Measurements from ENCODE around the gene PIGO.

The PIGO gene

DNA sequence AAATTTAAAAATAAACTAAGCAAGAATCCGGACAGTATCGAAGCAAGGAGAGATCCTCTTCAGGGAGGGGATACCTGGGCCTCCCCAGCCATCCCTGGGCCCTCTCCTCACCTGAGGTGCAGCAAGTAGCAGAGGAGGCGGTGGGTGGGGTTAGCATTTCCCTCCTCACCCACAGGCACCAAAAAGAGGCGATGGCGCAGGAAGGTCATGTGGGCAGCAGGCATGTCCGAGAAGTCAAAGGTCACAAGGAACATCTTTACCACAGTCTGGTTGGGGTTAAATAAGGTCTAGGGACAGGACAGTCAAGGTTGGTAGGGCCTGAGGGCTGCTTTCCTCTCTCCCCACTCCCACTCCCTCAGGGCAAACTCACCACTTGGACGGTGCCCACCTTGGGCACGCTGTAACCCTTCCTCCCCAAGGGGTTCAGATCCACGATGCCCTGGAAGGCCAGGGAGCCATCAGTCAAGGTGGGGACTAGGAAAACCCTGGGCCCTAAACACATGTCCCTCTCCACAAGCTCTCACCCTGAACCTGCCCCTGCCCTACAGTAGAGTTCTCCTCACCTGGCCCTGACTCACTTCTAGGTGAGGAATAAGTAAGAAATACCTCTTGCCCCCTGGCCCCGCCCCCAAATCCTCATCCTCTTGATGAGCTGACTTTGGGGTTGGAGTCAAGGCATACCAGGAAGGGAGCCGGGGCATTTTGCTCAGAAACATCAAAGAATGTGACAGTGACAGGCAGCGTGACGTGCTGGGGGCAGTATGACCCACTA lies 9.4 kb upstream of the PIGO start:
- DNase-seq, result peak; percentile 31

DNA sequence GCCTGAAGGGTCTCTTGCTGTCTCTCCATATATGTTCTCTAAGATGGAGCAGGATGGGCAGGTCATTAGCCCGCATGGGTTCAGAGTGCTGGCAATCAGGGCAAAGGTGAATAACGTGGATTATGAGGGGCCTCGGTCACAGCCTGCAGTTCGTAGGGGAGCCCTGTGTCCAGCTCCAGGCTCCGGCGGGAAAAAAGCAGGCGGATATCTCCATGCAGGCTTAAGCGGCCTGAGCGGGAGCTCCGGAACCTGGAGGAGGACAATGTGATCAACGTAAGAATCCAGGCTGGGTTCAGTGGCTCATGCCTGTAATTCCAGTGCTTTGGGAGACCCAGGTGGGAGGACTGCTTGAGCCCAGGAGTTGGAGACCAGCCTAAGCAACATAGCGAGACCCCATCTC lies 8.7 kb upstream of the PIGO start:
- peak; percentile 31 for DNase-seq

DNA sequence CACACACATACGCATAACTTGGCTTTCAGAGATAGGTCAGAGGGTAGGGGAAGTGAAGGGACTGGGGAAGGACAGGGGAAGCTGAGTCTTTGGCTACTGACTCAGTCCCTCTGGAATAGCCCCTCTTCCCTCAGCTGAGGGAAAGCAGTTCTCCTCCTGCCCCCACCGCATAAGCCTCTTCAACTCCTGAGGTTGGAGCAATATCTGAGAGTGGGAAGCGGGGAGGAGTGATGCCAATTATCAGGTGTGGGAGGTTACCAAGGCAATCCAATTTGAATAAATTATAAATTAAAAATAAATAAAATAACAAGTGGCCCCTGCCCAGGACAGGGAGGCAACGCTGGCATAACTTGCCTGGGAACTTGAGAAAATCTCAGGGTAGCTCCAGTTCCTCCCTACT lies 8.2 kb upstream of the PIGO start:
- DNase-seq, result no peak

DNA sequence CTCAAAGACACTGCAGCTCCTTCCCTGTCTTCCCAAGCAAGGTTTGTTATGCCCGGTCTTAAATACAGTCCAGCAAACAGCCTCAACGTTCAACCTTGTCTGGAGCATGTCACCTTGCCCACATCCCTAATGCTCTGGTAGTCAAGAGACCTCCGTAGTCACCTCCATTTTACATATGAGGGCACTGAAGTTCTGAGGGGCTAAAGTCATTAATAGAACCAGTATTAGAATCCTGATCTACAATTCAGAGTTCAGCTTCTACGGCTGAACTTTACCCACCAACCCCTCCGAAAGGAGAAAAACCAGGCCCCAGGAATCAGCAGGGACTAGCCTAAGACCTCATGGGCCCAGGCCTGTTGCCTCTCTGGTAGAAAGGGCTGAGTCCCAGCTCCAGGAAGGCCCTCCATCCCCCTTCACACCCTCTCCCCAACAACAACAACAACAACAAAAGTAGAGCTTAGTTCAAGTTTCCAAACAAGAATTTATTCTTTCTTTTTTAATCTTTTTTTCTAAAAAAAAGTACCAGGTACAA lies 7.3 kb upstream of the PIGO start:
- DNase-seq, result no peak

DNA sequence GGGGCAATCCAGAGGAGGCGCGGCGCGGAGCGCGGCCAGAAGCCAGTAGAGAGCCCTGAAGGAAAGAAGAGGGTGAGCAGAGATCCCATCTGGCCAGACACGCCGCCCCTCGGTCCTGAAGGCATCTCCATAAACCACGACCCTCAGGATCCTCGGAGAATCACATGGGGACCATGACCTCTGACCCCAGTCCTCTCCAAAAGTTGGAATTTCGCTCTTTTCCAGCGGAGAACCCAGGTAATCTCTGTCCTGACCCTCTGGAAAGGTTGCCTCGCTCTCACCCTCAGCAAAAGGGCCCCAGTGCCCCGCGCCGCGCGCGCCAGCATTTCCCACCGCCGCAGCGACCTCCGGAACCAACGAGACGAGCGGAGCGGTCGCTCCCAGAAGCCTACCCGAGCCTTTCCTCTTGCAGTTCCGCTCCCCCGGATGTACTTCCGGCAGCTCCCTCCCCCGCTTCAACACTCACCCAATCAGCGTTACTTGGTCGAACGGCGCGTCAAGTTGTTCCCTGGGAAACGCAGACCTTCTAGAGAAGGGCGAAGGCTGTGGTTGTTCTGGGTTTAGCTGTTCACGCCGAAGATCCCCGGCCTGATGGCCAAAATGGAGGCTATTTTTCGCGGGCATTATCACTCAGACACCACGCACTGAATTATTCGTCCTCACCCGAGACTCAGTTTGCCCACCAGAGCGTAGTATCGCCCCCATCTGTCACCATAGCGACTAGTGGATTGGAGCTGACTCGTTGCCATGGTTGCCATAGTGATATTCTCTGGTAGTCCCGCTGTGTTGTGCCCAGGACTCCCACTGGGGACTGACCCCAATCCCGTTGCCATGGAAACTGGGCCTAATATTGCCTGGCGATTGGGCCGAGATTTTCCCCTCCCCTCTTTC lies 6.6 kb upstream of the PIGO start, which contains the start of gene STOML2:
Gene STOML2 (minus strand): TSS at position 363 of the 891 bp plus-strand sequence. CDS start 37 bp downstream, at position 326.
- peak; percentile 98 for DNase-seq

DNA sequence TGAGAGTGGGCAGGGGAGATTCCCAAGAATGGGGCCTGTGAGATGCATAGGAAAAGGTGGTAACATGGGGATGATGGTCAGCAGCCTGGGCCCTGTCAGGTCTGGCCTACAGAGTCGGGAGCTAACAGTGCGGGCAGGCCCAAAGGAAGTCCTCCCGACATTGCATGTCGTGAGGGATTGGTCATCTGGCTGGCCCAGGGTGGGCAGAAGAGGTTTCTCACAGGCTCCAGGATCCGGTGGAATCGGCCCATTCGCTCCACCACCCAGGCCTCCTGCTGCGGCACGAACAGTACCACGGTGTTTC lies 6.0 kb upstream of the PIGO start:
- DNase-seq, result no peak

DNA sequence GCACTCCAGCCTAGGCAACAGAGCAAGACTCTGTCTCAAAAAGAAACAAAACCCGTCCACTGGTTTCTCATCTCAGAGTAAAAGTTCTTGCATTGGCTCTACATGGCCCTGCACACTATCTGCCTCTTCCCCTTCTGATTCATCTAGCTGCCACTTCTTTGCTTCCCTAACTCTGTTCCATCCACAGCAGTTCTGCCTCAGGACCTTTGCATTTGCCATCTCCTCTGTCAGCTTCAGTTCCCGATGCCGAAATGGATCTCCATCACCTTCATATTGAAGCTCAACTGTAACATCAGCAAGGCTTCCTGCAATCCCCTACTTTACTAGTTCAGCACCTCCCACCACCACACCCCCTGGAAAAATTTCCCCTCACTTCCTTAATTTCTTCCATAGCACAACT lies 1.2 kb upstream of the PIGO start:
- no peak for DNase-seq

DNA sequence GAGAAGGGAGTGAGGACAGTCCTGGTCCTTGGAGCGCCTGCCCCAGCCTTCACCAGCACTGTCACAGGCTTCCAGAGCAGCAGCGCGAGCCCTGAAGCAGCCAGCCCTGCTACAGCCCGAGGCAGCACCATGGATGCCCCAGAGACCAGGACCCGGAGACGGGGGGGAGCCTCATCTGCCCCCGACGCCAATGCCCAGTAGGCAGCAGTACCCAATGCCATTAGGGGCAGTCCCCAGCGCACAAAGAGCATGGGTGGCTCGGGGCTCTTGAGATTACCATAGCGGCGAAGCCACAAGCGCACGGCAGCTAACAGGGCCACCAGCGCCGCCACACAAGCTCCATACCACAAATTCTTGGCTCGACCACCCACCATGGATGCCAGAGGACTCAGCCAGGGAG lies 4.9 kb downstream of the PIGO start:
- no peak for DNase-seq

DNA sequence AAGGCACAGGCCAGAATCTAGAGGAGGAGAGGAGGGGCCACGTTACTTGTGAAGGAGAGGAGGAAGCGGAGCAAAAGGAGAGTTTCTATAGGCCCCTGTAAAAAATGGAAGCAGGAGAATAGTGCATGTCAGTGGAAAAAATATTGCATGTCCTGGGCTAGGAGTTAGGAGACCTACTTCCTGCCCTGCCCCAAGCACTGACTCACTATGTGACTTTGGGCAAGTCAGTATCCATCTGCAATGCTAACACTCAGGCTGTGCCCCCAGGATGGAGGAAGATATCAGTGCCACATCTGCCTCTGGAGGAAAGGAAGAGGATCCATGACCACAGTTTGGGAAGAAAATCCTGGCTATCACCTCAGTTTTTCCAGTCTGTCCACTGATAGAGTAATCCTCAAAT lies 7.0 kb downstream of the PIGO start:
- DNase-seq, result no peak

DNA sequence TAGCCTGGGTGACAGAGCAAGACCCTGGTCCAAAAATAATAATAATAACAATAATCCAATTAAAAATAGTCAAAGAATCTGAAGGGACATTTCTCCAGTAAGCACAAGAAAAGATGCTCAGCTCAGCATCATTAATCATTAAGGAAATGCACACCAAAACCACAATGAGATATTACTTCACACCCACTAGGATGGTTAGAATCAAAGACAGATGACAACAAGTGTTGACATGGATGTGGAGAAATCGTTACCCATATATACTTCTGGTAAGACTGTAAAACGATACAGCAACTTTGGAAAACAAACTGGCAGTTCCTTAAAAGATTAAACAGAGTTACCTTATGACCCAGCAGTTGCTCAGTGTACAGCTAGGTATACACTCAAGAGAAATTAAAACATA lies 11.3 kb downstream of the PIGO start:
- no peak for DNase-seq

DNA sequence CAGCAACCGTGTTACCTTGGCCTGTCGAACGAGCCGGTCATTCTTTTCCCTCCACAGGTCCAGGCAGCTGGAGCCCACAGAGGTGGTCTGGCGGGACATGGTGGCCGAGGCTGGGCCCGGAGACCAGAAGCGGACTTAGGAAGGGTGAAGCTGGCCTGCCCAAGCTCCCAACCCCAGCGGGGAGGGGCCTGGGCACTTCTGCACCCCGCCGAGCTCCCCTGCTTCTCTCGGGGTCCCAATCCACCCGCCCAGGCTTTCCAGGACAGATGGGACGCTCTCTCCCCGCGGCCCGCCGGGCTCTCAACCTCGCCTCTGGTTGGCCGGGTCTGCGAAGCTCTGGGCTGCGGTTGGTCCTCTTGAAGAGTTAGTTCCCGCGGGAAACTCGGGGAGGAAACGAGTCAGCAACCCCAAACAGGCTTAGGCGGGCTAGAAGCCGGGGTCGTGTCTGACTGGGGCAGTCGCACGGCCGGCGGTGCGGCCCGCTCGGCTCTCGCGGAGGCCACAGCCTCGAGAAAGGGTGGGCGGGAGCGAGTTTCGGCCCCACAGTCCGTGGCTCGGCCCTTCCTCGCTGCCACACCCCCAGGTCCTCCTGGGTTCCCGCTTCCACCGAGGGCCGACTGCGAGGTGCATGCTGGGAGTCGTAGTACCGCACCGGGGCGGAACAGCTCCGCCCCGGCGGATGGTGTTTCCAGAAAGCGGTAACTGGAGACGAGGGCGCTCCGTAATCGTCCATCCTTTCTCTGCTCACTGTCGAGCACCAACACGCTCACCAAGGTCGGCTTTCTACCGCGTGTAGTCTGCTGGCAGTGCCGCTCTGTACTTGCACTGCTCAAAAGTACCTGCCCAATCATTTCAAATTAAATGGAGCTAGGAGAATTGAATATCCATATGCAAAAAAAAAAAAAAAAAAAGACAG lies 16.7 kb downstream of the PIGO start, which contains the start of gene FANCG:
Gene FANCG (minus strand): TSS at position 517 of the 916 bp plus-strand sequence. CDS start 418 bp downstream, at position 99.
- peak; percentile 95 for DNase-seq

DNA sequence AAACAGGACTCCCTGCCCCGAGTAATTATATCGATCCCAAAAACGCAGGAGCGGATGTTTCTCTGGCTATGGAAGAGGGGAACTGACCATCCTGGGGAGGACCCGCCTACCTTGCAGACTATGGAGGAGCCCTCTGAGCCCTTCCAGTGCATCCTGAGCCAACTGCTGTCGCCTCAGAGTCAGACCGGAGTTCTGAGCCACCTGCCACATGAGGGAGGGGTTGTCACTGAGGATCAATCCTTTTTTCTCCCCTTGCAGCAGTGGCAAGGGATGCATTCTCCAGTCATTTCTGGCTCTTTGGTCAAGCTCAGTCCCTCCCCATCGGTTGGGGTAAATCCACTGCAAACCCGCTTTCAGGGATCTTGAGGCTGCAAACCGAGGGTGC lies 17.4 kb downstream of the PIGO start:
- DNase-seq, result no peak

DNA sequence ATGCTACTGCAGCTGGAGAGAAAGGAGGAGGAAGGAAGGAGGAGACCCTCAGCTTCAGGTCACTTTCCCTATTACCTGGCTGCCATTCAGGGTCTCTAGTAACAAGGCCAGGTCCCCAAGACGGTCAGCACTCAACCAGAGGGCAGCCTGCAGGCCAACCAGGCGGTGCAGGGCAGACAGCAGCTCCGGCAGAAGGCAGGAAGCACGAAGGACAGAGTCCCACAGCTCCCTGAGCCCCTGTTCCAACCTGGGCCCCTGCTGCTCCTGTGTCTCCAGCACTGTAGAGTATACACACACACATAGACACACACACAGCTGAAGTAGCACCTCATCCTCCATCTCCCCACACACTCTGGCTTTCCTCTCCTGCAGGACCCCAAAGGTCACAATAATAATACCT lies 18.3 kb downstream of the PIGO start:
- DNase-seq, result no peak

DNA sequence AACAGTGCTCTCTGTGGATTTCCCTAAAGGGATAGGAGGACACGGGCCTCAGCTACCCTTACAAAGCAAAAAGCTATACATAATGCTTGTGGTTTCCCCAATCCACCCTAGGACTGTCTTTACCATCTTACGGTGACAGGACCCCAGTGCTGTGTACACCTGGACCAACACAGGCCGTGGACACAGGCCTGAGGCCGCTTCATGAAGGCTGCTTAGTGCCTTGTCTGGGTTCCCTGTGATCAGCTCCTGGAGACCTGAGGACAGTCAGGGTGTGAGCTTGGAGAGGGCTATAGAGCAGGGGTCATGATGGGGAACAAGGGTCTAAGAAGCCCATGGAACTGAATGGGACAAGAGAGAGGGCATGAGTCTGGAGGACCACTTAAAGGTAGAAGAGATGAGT lies 19.5 kb downstream of the PIGO start:
- no peak for DNase-seq

DNA sequence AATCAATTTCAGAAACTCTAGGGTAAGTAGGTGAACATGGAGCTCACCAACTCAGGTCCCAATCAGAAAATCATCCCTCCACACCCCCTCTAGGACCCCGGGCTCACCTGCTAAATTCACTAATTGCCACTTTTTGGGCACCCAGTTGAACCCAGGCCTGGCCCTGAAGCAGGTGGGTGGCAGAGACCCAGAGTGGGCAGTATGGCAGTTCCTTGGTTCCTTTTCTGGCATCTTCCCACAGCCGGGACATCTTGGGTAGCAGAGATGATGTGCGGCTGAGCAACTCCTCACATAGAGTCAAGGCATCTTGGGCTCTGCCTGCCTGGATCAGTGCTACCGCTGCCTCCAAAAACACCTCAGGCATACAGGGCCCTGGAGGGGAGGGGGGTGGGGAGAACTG lies 21.0 kb downstream of the PIGO start:
- DNase-seq, result no peak

DNA sequence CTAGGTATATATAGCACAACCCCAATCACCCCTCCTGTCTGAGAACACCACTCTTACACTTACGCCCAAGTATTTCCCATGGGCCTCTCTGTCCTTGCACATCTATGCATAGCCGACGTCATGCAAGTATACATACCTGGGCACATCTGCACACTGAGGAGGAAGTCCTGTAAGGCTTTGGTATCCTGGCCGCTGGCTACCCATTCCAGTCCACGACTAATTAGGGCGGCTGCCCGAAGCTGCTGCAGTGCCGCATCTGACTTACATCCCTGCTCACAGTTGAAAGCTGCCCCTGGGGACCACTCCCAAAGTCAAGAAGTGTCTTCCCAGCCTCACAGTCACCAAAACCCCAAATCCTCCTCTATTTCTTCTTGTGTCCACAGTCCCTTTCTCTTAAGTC lies 21.6 kb downstream of the PIGO start:
- no peak for DNase-seq

DNA sequence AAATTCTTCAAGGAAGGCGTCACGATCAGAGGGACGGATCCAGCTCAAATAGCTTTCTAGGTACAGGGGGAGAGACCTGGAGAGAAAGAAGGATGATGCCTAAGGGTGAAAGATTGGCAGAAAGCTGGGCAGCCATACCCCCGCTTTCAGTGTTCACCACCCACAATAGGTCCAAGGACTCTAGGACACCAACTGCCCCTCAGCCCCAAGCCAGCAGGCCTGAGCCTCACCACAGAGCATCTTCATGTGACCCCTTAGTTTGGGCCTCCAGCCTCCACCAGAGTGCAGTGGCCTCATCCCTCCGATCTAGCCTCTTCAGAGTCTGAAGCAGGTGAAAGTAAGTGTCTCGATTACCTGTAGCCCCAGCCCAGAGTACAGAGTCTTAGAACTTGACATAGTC lies 22.2 kb downstream of the PIGO start:
- DNase-seq, result no peak

DNA sequence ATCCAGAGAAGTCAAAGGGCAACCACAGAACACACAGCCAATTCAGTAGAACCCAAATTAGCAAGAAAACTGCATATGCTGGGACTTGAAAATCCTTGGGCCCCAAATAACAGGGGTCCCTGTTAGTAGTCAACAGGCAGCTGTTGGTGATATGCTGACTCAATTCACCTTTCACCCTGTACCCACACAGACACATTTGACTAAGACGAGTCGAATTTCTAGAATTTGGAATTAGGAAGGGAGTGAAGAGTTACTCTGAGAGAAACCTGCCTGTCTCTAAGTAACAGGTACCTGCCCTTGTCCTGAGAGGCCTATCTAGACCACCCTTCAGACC lies 23.1 kb downstream of the PIGO start:
- no peak for DNase-seq

DNA sequence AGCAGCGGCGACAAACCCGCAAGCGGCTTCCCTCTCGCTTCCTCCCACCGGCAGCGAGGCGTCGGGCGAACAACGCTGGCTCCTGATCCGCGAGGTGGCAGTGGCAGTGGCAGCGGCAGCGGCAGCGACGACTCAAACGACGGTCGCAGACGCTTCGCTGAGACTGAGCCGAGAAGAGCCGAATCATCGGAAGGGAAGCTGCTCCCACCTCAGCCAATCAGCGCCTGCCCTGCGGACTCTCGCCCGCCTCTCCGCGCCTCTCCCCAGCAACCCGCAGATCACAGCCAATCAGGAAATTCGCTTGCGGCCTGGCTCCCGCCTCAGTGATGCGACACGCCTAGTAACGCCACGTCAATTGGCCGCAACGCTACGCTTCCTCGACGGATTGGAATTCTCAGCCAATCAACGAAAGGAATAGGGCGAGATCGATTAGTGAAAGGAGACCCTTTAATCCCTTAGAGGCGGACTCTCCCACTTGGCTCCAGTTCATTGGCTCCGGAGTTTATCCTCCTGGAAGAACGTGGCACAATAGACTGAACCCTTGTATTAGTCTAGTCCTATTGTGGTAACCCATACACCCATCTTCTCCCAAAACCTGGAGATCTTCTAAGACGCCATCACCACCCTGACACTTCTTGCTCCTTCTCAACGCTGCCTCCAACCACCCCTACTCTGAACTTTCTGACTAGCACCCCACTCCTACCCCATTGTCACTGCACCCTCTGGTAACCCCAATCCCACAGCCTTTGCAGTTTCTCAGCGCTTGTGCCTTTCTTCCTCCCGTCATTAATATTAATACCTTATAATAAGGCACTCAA lies 23.7 kb downstream of the PIGO start, which contains the start of gene VCP:
Gene VCP (minus strand): TSS at position 165 of the 818 bp plus-strand sequence. CDS start 272 bp downstream, outside the sequence.
- DNase-seq, result peak; percentile 100

DNA sequence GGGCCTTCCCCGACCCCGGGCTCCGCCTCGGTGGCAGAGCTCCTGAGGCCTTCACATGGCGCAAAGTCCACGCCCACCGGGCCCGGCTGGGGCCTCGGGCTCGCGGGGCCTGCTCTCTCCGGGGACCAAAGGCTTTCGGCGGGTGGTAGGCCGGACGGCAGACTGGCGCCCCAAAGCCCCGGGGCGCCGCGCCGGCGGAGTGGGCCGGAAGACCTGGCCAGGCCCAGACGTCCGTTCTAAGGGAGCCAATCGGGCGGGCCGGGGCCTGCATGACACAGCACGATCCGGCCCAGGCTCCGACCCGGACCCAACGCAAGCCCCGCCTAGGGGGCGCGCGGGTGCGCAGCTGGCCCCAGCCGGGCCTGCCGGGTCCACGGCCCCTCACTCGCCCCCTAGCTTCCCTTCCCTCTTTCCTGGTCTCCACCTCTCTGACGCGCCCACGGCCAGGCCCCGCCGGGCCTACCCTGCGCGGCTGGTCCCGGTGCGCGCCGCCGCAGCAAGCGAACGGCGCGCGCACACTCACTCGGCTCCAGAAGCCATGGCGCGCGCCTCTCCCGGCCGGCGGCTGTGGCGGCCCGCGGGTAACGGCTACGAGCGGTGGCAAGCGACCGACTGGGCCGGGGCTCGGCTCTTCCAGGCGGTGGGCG lies 24.5 kb downstream of the PIGO start:
- peak; percentile 92 for DNase-seq
